Ecto neural progenitor cell (in vitro differentiated cells): ENCODE results near the gene C2orf81.

ENCODE experiments used
- DNase-seq: peaks from one replicate; pipeline ENCODE4 v3.0.0-alpha.2; 2018; ENCODE audit warnings: low spot score

C2orf81 gene

DNA sequence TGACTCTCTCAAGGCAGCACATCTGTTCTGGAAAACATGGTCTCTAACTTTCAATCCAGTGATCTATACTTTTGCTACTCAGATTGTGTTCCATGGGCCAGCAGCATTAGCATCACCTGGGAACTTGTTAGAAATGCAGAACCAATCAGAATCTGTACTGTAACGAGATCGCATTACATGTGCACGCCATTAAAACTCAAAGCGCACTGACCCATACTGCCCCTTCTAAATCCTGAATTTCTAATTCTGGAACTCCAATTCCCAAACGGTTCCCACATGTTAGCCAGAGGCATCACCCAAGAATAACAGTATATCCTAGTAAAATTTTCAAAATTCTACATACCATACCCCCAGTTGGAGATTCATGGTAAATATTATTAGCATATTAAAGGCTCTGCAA lies 30.8 kb downstream of the C2orf81 start:
- no peak for DNase-seq

DNA sequence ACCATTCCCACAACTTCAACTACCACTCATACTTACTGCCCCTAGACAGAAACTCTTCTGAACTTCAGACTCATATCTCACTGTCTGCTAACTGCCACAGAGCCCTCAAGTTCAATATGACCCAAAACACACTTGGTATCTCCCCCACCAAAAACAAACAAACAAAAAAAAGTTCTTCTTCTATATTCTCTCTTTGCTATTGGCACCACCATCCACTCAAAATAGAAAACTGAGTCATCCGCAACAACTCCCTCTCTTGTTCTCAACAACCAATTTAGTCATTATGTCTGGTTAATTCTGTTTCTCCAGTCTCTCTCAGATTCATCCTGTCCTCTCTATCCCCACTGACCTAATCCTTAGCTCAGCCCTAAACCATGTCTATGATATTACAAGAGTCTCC lies 34.1 kb downstream of the C2orf81 start:
- no peak for DNase-seq

DNA sequence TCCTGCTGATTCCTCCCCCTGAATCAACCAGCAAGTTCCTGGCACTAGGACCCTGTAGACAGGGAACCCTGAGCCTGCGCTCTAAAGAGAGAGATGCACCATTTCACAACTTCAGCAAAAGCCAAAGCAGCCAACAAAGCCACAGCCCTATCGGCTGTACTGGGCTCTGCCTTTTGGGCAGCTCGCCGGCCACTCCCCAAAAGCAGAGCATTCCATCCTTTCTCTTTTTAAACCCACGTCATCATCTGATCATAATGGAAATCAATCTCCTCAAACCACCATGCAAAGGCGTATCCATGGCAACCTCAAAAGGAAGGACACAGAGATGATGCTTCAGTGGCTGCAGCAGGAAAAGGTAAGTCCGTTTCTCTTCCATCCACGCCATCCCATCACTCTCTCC lies 36.0 kb downstream of the C2orf81 start:
- no peak for DNase-seq

DNA sequence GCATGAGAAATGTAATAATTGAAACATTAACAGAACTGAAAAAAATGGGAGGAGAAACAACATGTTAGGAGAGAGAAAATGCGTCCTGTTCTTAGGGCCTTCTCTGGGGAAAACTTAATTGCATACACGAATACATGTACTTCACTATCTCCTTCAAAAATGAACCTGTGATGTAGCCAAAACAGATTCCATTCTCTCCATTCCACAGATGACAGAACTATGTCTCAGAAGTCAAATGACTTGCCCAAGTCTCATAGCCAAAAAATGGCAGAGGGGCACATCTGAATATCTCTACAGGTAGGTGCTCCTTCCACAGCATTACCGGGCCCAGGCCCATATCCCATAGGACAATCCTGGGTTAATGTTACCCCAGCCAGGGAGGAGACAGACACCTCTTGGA lies 37.4 kb downstream of the C2orf81 start:
- DNase-seq: no peak

GRCh38 chr2:74383254-74383653 lies 38.2 kb downstream of the C2orf81 start:
- no peak for DNase-seq

- no peak for DNase-seq
Measured at GRCh38 chr2:74381751-74382150, 39.7 kb downstream of the C2orf81 start.

- DNase-seq: peak; percentile 71
Measured at GRCh38 chr2:74379851-74380789, 41.3 kb downstream of the C2orf81 start, which contains the start of gene DCTN1. DCTN1 (minus strand) TSS chr2:74380311; CDS start chr2:74380037, 274 bp downstream.

DNA sequence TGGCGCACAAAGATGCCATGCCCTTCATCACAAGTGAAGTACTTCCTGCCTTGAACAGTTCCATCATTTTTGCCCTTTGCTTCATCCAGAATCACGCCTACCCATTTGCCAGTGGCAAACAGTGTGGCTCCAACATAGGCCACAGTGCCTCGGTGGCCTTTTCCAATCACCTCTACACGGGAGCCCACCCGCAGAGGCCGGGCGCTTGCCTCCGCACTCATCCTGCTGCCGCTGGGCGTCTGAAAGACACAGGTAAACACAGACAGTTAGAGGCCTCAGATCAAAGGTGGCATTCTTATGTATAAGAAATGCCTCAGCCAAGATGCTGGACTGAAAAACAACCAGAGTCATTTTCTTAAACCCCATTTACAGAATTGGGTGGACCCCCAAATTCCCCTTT lies 43.4 kb downstream of the C2orf81 start:
- DNase-seq: no peak

GRCh38 chr2:74375838-74376237 lies 45.6 kb downstream of the C2orf81 start:
- DNase-seq: no peak

DNA sequence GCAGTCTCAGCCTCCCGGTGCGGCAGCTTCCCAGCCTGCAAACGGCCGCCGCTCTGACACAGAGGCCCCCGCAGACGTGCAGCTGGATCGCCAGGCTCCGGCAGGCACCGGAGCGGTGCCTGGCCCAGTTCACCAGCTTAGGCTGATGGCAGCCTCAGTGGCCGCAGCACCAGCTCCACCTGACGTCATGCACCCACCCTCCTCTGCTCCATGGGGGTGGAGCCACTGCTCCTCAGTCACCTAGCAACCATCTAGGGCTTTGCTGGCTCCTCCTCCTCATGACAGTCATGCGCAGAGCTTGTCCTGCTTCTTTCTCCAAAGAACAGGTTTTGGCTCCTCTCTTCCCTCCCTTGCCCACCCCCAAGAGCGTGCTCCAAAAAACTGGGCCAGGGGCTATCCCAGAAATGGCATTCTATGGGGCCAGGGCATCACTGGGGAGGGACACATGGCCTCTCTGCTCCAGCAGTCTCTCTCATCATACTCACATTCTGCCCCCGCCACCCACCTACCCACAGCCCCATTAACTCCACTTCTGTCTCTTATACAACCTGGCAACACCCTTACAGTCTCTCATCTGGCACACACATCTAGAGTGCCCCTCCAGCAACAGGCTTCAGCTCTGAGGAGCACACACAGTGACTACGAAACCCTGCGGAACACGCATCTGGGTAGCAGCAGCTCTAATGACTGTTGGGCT lies 46.8 kb downstream of the C2orf81 start:
- peak; percentile 89 for DNase-seq

GRCh38 chr2:74373985-74374384 lies 47.4 kb downstream of the C2orf81 start:
- DNase-seq: no peak

- no peak for DNase-seq
Measured at GRCh38 chr2:74373221-74373676, 48.2 kb downstream of the C2orf81 start.

- no peak for DNase-seq
Measured at GRCh38 chr2:74372674-74373073, 48.7 kb downstream of the C2orf81 start.

GRCh38 chr2:74371421-74371820 lies 50.0 kb downstream of the C2orf81 start:
- DNase-seq: no peak

DNA sequence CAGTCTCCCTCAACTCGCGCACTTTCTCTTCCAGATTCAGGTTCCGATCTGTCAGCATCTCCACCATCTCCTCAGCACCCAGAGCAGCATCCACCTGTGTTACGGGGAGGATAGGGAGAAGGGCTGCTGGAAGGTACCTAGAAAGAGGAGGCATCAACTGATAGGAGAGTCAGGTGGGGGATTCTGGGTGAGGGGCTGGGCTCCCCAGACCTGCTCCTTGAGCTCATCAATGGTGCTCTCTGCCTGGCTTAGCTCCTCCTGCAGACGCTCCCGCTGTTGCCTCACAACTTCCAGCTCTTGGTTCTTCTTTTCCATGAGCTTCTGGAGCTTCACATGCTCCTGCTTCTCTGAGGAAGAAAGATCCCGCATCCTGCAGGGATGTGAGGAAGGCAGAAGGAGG lies 51.4 kb downstream of the C2orf81 start:
- DNase-seq: no peak

DNA sequence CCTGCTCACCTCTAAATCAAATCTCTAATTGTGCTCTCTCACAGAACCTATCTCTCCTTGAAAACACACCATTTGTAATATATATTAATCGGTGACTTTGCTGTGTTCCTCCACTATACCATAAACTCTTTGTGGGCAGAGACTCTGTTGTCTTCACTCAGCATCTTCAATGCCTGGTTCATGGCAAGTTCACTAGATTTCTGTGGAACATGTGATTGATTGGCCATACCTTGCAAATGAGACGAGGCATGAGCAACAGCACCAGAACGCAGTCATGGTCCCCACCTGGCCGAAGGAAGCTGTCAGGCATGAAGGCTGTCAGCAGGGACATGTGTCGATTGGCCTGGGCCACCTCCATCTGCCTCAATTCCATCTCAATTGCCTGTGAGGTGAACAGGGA lies 52.9 kb downstream of the C2orf81 start:
- DNase-seq: no peak

GRCh38 chr2:74367789-74368188 lies 53.6 kb downstream of the C2orf81 start:
- no peak for DNase-seq

- no peak for DNase-seq
Measured at GRCh38 chr2:74366036-74366435, 55.4 kb downstream of the C2orf81 start.

GRCh38 chr2:74364533-74365505 lies 56.6 kb downstream of the C2orf81 start:
- no peak for DNase-seq
